ENCODE results near the gene ADRB1.

The ADRB1 gene

DNA sequence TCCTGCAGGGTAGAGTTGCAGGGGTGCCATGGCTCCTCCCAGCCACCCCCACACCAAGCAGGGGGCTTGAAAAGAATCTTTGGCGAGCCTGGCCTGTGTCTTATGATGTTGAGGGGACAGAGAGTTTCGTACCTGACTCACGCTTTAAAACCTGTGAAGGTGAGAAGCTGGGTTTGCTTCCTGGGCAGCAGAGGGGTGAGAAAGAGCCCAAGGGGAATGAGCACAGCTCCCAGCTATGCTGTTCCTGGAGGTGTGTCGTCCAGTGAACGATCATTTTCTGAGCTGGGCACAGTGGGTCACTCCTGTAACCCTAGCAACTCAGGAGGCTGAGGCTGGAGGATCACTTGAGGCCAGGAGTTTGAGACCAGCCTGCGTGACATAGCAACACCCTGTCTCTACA lies 13.5 kb upstream of the ADRB1 start:
- in situ Hi-C loops (cut with HindIII; ENCODE audit: low sequenced_read_pairs): no loop called here
- DNase-seq (ENCODE audit: low read depth, low spot score): no peak
- TF ChIP-seq CTCF (IDR thresholded peaks at IDR 0.05; ENCODE audit: low read depth, low read length): no peak
- H3K4me3 ChIP-seq (ENCODE audit: low read depth, low read length): no peak overlapping the region

- no peak for DNase-seq (ENCODE audit: low read depth, low spot score)
- TF ChIP-seq CTCF (IDR thresholded peaks at IDR 0.05; ENCODE audit: low read depth, low read length): no peak
- no peak overlapping the region for H3K4me3 ChIP-seq (ENCODE audit: low read depth, low read length)
- in situ Hi-C loops (cut with HindIII; ENCODE audit: low sequenced_read_pairs): no loop called here
Measured at GRCh38 chr10:114031073-114031972, 12.3 kb upstream of the ADRB1 start.

GRCh38 chr10:114033566-114033965 lies 10.1 kb upstream of the ADRB1 start:
- in situ Hi-C loops (cut with HindIII; ENCODE audit: low sequenced_read_pairs): no loop called here
- DNase-seq (ENCODE audit: low read depth, low spot score): no peak
- TF ChIP-seq CTCF (IDR thresholded peaks at IDR 0.05; ENCODE audit: low read depth, low read length): no peak
- no peak overlapping the region for H3K4me3 ChIP-seq (ENCODE audit: low read depth, low read length)

DNA sequence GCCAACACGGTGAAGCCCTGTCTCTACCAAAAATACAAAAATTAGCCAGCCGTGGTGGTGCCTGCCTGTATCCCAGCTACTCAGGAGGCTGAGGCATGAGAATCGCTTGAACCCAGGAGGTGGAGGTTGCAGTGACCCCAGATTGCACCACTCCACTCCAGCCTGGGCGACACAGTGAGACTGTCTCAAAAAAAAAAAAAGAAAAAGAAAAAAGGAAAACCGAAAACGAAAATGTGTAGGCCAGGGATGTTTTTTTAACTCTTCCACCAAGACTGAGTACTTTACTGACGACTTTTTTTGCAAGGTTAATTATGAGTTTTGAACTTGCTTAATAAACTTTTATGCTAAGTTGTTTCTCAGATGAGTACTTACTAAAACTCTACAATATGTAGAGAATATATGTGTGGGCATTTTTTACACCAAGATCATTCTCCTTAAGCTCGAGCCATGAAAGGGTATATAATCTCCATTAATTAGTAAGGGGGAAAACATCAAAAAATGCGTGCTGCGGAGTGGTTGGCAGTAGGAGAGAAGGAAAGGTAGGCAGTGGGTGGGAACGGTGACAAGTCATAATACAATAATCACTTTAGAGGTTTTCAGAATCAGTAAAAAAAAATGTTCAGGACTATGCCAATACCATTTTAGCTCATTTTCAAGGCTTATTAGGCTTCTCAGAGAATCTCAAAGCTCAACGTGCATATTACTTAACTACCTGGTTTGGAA lies 8.6 kb upstream of the ADRB1 start:
- TF ChIP-seq CTCF (IDR thresholded peaks at IDR 0.05; ENCODE audit: low read depth, low read length): no peak
- no peak overlapping the region for H3K4me3 ChIP-seq (ENCODE audit: low read depth, low read length)
- no peak for DNase-seq (ENCODE audit: low read depth, low spot score)
- in situ Hi-C loops (cut with HindIII; ENCODE audit: low sequenced_read_pairs): no loop called here

DNA sequence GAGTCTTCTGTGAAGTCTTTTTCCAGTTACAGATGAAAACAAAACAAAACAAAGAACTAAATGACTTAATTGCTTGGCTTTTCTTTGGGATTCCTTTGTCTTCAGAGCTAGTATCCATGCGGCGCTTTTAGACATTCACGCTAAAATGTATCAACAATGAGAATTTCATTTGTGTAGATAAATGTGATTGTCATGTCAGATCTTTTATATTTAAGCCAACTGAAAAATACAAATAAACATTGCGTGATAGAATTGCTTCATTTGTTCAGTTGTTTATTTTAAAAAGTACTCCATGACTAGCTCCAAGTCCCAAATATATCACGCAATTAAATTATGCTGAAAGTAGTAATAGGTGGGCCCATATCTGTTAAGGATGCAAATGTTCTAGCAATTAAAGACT lies 7.9 kb upstream of the ADRB1 start:
- TF ChIP-seq CTCF (IDR thresholded peaks at IDR 0.05; ENCODE audit: low read depth, low read length): no peak
- no peak overlapping the region for H3K4me3 ChIP-seq (ENCODE audit: low read depth, low read length)
- in situ Hi-C loops (cut with HindIII; ENCODE audit: low sequenced_read_pairs): no loop called here
- no peak for DNase-seq (ENCODE audit: low read depth, low spot score)

- in situ Hi-C loops (cut with HindIII; ENCODE audit: low sequenced_read_pairs): no loop called here
- no peak for DNase-seq (ENCODE audit: low read depth, low spot score)
- no peak for TF ChIP-seq CTCF (IDR thresholded peaks at IDR 0.05; ENCODE audit: low read depth, low read length)
- H3K4me3 ChIP-seq (ENCODE audit: low read depth, low read length): no peak overlapping the region
Measured at GRCh38 chr10:114038819-114039218, 4.8 kb upstream of the ADRB1 start.
